ENCODE measurements around the gene TACSTD2.
"Not testable (repeated sequence)": the region's sequence is repeated elsewhere in the genome, so short reads cannot be mapped to it uniquely, and the experiment has no call there.

Gene TACSTD2

GRCh38 chr1:58568271-58568860 lies 8.7 kb downstream of the TACSTD2 start:
- Histone ChIP-seq H4K20me1 (ENCODE audit: insufficient read depth, low read length, poor library complexity, severe bottlenecking) (no peaks in the 10 kb centered on the region), H3K4me2 (ENCODE audit: low read depth, low read length, poor library complexity, severe bottlenecking) (no peak overlapping the region), H3K36me3 (ENCODE audit: insufficient read depth, low read length) (no peaks in the 10 kb centered on the region), H3K4me3 (ENCODE audit: low read length, poor library complexity, severe bottlenecking) (no peak overlapping the region), H2AFZ (ENCODE audit: low read length) (no peak overlapping the region), H3K9me3 (ENCODE audit: insufficient read depth, low read depth, low read length) (no peaks in the 10 kb centered on the region), H3K79me2 (ENCODE audit: insufficient read depth, low read length) (no peaks in the 10 kb centered on the region), H3F3A (ENCODE audit: low read depth) (no peaks in the 10 kb centered on the region), H3K9ac (ENCODE audit: low read depth, low read length, poor library complexity, severe bottlenecking) (no peak overlapping the region), H3K27me3 (ENCODE audit: insufficient read depth, low read length, poor library complexity, severe bottlenecking) (no peaks in the 10 kb centered on the region), H3K4me1 (ENCODE audit: insufficient read depth, low read length, poor library complexity, severe bottlenecking) (no peaks in the 10 kb centered on the region), H3K9me2 (replicated peaks; ENCODE audit: low read depth, low read length) (no peaks in the 10 kb centered on the region)
- TF ChIP-seq EZH2phosphoT487 (IDR thresholded peaks at IDR 0.05; ENCODE audit: borderline replicate concordance): no peak
- no peak for TF ChIP-seq CTCF (conservative IDR thresholded peaks at IDR 0.05; ENCODE audit: low read length)

GRCh38 chr1:58566339-58566738 lies 10.7 kb downstream of the TACSTD2 start:
- Histone ChIP-seq H2AFZ (ENCODE audit: low read length) (no peak overlapping the region), H3K9me3 (ENCODE audit: insufficient read depth, low read depth, low read length) (no peaks in the 10 kb centered on the region), H3K9me2 (replicated peaks; ENCODE audit: low read depth, low read length) (no peaks in the 10 kb centered on the region), H4K20me1 (ENCODE audit: insufficient read depth, low read length, poor library complexity, severe bottlenecking) (no peaks in the 10 kb centered on the region), H3K9ac (ENCODE audit: low read depth, low read length, poor library complexity, severe bottlenecking) (no peak overlapping the region), H3K4me1 (ENCODE audit: insufficient read depth, low read length, poor library complexity, severe bottlenecking) (no peaks in the 10 kb centered on the region), H3K27me3 (ENCODE audit: insufficient read depth, low read length, poor library complexity, severe bottlenecking) (no peaks in the 10 kb centered on the region), H3F3A (ENCODE audit: low read depth) (no peaks in the 10 kb centered on the region), H3K36me3 (ENCODE audit: insufficient read depth, low read length) (no peaks in the 10 kb centered on the region), H3K4me3 (ENCODE audit: low read length, poor library complexity, severe bottlenecking) (no peak overlapping the region), H3K79me2 (ENCODE audit: insufficient read depth, low read length) (no peaks in the 10 kb centered on the region), H3K4me2 (ENCODE audit: low read depth, low read length, poor library complexity, severe bottlenecking) (no peak overlapping the region)
- TF ChIP-seq CTCF (conservative IDR thresholded peaks at IDR 0.05; ENCODE audit: low read length): no peak
- TF ChIP-seq EZH2phosphoT487 (IDR thresholded peaks at IDR 0.05; ENCODE audit: borderline replicate concordance): no peak

- not testable (repeated sequence) for H3K4me2 ChIP-seq (ENCODE audit: low read depth, low read length, poor library complexity, severe bottlenecking); H3K27me3 ChIP-seq (ENCODE audit: insufficient read depth, low read length, poor library complexity, severe bottlenecking); H3K9me3 ChIP-seq (ENCODE audit: insufficient read depth, low read depth, low read length); H3K79me2 ChIP-seq (ENCODE audit: insufficient read depth, low read length); H3K9me2 ChIP-seq (replicated peaks; ENCODE audit: low read depth, low read length); H3K4me3 ChIP-seq (ENCODE audit: low read length, poor library complexity, severe bottlenecking); H3F3A ChIP-seq (ENCODE audit: low read depth); H3K4me1 ChIP-seq (ENCODE audit: insufficient read depth, low read length, poor library complexity, severe bottlenecking); H3K36me3 ChIP-seq (ENCODE audit: insufficient read depth, low read length); H3K9ac ChIP-seq (ENCODE audit: low read depth, low read length, poor library complexity, severe bottlenecking); H2AFZ ChIP-seq (ENCODE audit: low read length); H4K20me1 ChIP-seq (ENCODE audit: insufficient read depth, low read length, poor library complexity, severe bottlenecking)
These were observed 13.3 kb downstream of the TACSTD2 start for GRCh38 chr1:58563715-58564114.

- H3K79me2 ChIP-seq (ENCODE audit: insufficient read depth, low read length): no peaks in the 10 kb centered on the region
- no peak for TF ChIP-seq CTCF (conservative IDR thresholded peaks at IDR 0.05; ENCODE audit: low read length)
- TF ChIP-seq EZH2phosphoT487 (IDR thresholded peaks at IDR 0.05; ENCODE audit: borderline replicate concordance): no peak
- no peaks in the 10 kb centered on the region for H4K20me1 ChIP-seq (ENCODE audit: insufficient read depth, low read length, poor library complexity, severe bottlenecking)
- no peak overlapping the region for H3K4me2 ChIP-seq (ENCODE audit: low read depth, low read length, poor library complexity, severe bottlenecking)
- no peaks in the 10 kb centered on the region for H3K36me3 ChIP-seq (ENCODE audit: insufficient read depth, low read length)
- no peaks in the 10 kb centered on the region for H3K27me3 ChIP-seq (ENCODE audit: insufficient read depth, low read length, poor library complexity, severe bottlenecking)
- H3K4me1 ChIP-seq (ENCODE audit: insufficient read depth, low read length, poor library complexity, severe bottlenecking): no peaks in the 10 kb centered on the region
- no peak overlapping the region for H2AFZ ChIP-seq (ENCODE audit: low read length)
- no peak overlapping the region for H3K9ac ChIP-seq (ENCODE audit: low read depth, low read length, poor library complexity, severe bottlenecking)
- H3K4me3 ChIP-seq (ENCODE audit: low read length, poor library complexity, severe bottlenecking): no peak overlapping the region
- H3K9me2 ChIP-seq (replicated peaks; ENCODE audit: low read depth, low read length): no peaks in the 10 kb centered on the region
- H3K9me3 ChIP-seq (ENCODE audit: insufficient read depth, low read depth, low read length): peaks cover 2% of the 10 kb centered on the region; the same call in 1 of the 2 replicates
- no peaks in the 10 kb centered on the region for H3F3A ChIP-seq (ENCODE audit: low read depth)
These were observed 15.4 kb downstream of the TACSTD2 start for GRCh38 chr1:58561633-58562032.
